ENCODE measurements around the gene C3orf33. TPM values are rescaled to one million over a fixed set of nuclear protein-coding genes. Genes with fewer than 3 reads are reported as not detected.
"Not testable (repeated sequence)": the region's sequence is repeated elsewhere in the genome, so short reads cannot be mapped to it uniquely, and the experiment has no call there.

The C3orf33 gene
- total RNA-seq: 3.7 TPM

GRCh38 chr3:155805802-155806618 lies at the start of gene C3orf33:
Gene C3orf33 (minus strand): TSS chr3:155806278. CDS start chr3:155806252, 26 bp downstream.
- peak; percentile 59 for DNase-seq

DNA sequence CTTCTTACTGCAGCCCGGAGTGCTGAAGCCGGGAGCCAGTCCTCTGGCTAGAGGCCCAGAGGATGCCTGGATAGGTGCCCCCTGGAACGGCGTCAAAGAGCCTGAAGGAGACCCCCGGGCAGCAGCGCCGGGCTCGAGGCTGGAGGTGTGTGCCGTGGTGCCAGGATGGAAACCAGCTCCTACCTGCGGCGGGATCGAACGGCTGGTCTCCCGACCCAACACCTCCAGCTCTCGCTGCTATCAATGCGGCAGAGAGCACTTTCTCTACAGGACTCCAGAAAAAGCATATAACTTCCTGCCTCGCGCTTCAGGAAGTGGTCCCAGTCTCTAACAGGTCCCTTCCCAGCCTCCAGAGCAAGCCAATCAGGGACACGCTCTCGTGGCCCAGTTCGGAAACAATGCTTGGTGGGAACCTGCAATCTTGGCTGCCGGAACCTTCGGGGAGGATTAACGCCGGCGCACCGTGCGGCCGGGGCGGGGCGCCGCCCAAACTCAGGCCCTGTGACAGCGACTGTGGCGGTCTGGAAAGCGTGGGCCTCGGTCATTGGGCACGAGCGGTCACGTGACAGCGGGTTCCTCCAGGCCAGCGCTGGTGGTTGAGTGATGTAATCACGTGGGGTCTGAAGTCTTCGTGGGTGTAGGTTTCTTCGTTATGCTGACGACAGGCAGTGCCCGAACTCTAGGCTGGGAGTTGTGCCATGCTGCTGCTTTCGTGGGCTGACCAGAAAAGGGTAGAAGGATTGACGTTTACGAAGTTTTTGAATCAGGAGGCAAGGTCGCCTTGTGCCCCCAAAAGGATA lies 48.3 kb upstream of the C3orf33 start, which contains the start of gene SLC33A1:
SLC33A1 (minus strand) TSS at position 287 of the 800 bp plus-strand sequence. CDS start 430 bp downstream, outside the sequence.
- DNase-seq: peak; percentile 99

GRCh38 chr3:155853214-155854140 lies 47.4 kb upstream of the C3orf33 start:
- no peak for DNase-seq

GRCh38 chr3:155852341-155852740 lies 46.3 kb upstream of the C3orf33 start:
- DNase-seq: no peak

DNA sequence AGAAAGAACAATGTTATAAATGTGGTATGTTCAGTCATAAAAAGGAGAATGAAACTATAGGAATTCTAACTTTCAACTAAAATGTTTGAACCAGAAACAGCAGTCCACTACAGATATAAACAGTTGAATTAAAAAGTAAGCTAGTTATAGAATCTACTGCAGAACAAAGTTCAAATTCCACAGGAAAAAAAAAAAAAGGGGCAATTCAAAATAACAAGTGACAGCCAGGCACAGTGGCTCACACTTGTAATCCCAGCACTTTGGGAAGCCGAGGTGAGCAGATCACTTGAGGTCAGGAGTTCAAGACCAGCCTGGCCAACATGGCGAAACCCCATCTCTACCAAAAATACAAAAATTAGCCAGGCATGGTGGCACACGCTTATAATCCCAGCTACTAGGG lies 43.3 kb upstream of the C3orf33 start:
- DNase-seq: not testable (repeated sequence)

DNA sequence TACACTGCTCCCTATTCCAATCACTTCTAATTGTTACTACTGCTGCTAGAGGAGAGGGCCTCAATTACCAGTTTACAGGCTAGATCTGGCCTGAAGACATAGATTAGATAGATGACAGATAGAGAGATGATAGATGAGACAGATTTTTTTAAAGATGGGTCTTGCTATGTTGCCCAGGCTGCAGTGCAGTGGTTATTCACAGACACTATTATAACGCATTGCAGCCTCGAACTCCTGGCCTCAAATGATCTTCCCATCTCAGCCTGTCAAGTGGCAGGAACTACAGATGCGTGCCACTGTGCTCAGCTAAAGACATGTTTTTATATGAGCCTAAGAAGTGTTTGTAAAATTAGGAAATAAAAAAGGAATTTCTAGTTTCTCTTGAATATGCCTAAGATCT lies 41.9 kb upstream of the C3orf33 start:
- no peak for DNase-seq

DNA sequence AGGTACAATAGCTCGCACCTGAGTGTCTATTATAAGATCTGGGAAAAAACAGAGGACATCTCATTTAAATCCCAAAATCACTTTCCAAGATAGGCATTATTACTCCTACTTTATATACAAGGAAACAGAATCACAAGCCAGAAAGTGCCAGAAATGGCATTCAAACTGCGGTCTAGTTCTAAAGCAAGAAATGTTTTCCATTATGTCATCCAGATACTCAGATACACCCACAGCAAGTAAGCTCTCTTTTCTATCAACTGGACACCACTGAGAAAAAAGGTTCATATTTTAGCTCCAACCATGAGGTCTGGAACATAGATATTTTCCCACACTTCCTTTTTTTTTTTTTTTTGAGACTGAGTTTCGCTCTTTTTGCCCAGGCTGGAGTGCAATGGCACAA lies 40.0 kb upstream of the C3orf33 start:
- no peak for DNase-seq

- no peak for DNase-seq
Measured at GRCh38 chr3:155843569-155843968, 37.5 kb upstream of the C3orf33 start.

DNA sequence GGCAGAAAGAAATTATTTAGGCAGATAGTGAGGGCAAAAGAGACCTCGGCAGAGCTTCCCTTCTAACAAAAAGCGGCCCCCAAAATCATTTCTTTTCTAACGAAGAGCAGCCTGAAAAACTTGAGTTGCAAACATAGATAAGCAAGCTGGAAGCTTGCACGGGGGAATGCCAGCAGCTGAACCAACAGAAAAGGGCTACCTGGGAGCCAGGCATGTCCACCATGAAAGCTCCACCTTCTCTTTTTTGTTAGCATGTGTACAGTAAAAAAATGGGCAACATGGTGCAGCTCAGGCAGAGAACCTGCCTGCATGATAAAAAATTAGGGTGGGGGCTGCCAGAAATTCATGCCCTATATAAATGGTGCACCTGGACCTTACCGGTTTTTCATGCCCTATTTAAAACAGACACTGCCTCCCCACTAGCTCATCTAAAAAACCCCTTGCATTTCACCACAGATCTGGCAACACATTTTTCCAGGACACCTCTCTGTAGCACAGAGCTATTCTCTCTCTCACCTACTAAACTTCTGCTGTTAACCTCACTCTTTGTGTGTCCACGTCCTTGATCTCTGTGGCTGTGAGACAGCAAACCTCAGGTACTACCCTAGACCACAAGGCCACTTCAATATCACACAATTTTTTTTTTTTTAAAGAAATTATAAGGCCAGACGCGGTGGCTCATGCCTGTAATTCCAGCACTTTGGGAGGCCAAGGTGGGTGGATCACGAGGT lies 29.4 kb upstream of the C3orf33 start:
- no peak for DNase-seq

- DNase-seq: not testable (repeated sequence)
Measured at GRCh38 chr3:155828490-155829098, 22.5 kb upstream of the C3orf33 start.

DNA sequence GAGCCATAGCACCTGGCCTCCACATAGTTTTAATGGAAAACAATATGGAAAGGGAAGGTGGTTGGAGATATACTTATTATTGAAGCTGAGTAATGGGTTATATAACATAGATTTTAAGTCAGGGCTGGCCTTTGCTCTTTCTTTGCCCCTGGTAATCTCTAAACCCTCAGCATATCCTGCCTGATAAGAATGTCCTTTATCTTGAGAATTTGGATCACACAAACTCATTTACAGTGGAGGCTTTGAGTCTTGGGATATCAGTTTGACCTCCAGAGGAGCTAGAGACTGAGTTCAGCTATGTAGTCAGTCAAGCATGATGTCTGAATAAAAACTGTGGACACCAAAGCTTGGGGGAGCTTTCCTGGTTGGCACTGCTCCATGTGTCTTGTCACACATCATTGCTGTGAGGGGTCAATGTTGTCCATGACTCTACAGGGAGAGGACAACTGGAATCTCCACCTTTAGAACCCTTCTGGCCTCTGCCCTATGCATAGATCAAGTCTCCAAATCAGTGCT lies 9.0 kb upstream of the C3orf33 start:
- DNase-seq: no peak

DNA sequence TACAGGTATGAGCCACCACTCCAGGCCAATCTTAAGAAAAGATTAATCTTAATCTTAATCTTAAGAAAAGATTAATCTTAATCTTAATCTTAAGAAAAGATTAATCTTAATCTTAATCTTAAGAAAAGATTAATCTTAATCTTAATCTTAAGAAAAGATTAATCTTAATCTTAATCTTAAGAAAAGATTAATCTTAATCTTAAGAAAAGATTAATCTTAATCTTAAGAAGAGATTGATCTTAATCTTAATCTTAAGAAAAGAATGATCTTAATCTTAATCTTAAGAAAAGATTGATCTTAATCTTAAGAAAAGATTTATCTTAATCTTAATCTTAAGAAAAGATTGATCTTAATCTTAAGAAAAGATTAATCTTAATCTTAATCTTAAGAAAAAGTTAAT lies 7.1 kb upstream of the C3orf33 start:
- not testable (repeated sequence) for DNase-seq

GRCh38 chr3:155809181-155809580 lies 3.1 kb upstream of the C3orf33 start:
- no peak for DNase-seq

GRCh38 chr3:155807823-155808222 lies 1.7 kb upstream of the C3orf33 start:
- no peak for DNase-seq

DNA sequence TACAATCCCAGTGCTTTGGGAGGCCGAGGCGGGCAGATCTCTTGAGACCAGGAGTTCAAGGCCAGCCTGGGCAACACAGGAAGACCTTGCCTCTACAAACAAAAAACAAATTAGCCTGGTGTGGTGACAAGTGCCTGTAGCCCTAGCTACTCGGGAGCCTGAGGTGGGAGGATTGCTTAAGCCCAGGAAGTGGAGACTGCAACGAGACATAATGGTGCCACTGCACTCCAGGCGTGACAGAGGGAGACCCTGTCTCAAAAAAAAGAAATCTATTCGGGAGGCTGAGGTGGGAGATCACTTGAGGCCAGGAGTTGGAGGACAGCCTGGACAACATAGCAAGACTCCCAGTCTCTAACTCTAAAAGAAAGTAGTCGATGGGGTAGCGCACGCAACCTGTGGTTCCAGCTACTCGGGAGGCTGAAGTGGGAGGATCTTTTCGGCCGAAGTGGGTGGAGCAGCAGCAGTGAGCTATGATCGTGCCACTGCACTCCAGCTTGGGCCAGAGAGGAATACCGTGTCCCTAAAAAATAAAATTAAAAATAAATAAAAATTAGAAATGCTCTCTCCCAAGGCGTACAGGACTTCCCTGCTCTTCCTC lies 775 bp downstream of the C3orf33 start:
- no peak for DNase-seq

DNA sequence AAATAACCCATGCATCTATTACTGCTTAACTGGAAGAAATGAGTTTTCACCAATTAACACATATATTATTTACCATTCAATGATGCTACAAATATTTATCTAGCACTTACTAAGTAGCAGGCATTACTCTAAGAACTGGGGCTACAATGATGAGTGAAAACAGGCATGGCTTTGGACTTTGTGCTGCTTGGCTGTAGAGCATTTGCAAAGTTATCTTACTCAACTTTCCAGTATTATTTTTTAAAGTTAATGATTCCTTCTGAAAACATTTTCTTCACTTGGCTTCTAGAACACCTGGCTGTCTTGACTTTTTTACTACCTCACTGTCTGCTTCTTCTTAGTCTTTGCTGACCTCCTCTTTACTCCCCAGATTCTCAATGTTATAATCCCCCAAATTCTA lies 1.8 kb downstream of the C3orf33 start:
- no peak for DNase-seq

DNA sequence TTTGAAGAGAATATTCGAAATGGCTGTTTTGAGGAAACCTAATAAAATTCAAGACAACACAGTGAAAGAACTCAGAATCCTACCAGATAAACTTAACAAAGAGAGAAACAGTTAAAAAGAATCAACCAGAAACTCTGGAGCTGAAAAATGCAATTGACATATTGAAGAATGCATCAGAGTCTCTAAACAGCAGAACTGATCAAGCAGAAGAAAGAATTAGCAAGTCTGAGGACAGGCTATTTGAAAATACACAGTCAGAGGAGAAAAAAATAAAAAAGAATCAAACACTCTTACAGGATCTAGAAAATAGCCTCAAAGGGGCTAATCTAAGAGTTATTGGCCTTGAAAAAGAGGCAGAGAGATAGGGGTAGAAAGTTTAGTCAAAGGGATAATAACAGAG lies 13.5 kb downstream of the C3orf33 start:
- no peak for DNase-seq

DNA sequence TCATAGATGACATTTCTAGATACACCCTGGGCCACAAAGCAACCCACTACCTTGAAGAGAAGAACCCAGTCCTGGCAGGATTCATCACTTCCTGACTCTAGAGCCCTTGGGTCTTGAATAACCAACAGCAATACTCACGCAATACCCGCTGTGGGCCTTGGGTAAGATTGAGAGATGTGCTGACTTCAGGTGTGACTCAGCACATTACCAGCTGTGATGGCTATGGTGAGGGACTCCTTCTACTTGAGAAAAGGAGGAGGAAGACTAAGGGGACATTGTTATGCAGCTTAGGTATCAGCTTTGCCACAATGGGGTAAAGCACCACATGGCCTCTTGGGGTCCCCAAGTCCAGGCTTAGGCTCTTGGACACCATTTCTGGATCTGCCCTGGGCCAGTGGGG lies 14.9 kb downstream of the C3orf33 start:
- no peak for DNase-seq

DNA sequence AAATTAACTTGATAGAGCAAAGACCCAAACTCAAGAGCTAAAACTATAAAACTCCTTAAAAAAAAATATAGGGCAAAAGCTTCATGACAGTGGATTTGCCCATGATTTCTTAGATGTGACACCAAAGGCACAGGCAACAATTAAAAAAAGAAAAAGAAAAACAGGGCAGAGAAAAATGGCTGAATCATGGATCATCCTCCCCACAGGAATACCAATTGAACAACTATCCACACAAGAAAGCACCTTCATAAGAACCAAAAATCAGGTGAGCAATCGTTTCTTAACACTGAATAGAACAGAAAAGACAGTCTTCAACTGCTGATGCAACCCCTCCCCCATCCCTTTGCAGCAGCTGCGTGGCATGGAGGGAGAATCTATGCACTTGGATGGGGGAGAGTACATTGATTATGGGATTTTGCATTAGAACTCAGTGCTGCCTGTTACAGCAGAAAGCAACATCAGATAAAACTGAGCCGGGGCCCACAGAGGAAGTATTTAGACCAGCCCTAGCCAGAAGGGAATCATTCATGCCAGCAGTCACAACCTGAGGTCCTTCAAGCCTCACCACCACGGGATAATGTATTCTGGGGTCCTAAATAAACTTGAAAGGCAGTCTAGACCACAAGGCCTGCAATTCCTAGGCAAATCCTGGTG lies 15.7 kb downstream of the C3orf33 start:
- DNase-seq: no peak

Measured in skin of body (tissue), 2 donors.